Osteocyte (in vitro differentiated cells): Measurements from ENCODE around the gene INCA1. TPM values are rescaled to one million over a fixed set of nuclear protein-coding genes. Genes with fewer than 3 reads are reported as not detected.

Experiments
- DNase-seq: peaks from one replicate; pipeline ENCODE4 v3.0.0; 2021; ENCODE audit warnings: mixed read lengths; ENCODE audit not compliant: unreplicated experiment; ENCODE audit errors: extremely low spot score
- H3K27ac Mint-ChIP-seq: one replicate; pipeline ENCODE4 v1.8.0; 2021; ENCODE audit warnings: mild to moderate bottlenecking, mixed read lengths; ENCODE audit not compliant: unreplicated experiment
- H3K27me3 Mint-ChIP-seq: one replicate; pipeline ENCODE4 v1.8.0; 2021; ENCODE audit warnings: mixed read lengths; ENCODE audit not compliant: unreplicated experiment
- H3K36me3 Mint-ChIP-seq: one replicate; pipeline ENCODE4 v1.8.0; 2021; ENCODE audit warnings: mixed read lengths; ENCODE audit not compliant: unreplicated experiment
- H3K4me1 Mint-ChIP-seq: one replicate; pipeline ENCODE4 v1.8.0; 2021; ENCODE audit warnings: mixed read lengths; ENCODE audit not compliant: unreplicated experiment
- H3K4me3 Mint-ChIP-seq: one replicate; pipeline ENCODE4 v1.8.0; 2021; ENCODE audit warnings: mild to moderate bottlenecking, moderate library complexity, mixed read lengths; ENCODE audit not compliant: unreplicated experiment
- H3K9me3 Mint-ChIP-seq: one replicate; pipeline ENCODE4 v1.8.0; 2021; ENCODE audit warnings: mixed read lengths; ENCODE audit not compliant: unreplicated experiment
- CTCF ChIP-seq: fragments of 200-600 bp; sonication (generic); IDR thresholded peaks from 2 replicates; pipeline ENCODE4 v1.5.0; 2021; ENCODE audit warnings: antibody characterized with exemption, mild to moderate bottlenecking, moderate library complexity
- microRNA-seq: library from miRNA; unstranded; fragments of <30 nt; microRNA quantifications from one replicate; pipeline ENCODE4 v1.1.0, GENCODE V29; 2020; ENCODE audit not compliant: unreplicated experiment
- total RNA-seq: library from RNA; stranded (reverse); gene quantifications from 2 replicates; pipeline ENCODE4 v1.2.1, GENCODE V29; 2021

INCA1 gene
- total RNA-seq, 1 donor from 2014 or later = 1.8 TPM

DNA sequence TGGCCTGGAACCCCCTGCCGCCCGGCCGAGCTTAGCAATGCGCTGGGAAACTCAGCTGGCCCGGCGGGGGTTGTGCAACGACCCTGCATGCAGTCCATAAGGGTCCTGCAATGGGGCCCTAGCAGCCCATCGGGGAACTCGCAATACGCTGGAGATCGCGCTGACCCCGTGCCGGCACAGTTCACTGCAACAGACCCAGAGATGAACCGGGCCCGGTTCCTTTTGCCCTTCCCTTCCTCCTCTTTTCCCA is 57.9 kb downstream of the INCA1 start:
- Mint-ChIP-seq H3K9me3 (no peaks in the 10 kb centered on the region), H3K4me1 (peaks cover 38% of the 10 kb centered on the region), H3K27me3 (no peaks in the 10 kb centered on the region), H3K4me3 (peak overlapping the region; percentile 85), H3K27ac (peak overlapping the region; percentile 72), H3K36me3 (peaks cover 16% of the 10 kb centered on the region)
- DNase-seq = no peak
- TF ChIP-seq CTCF = no peak

DNA sequence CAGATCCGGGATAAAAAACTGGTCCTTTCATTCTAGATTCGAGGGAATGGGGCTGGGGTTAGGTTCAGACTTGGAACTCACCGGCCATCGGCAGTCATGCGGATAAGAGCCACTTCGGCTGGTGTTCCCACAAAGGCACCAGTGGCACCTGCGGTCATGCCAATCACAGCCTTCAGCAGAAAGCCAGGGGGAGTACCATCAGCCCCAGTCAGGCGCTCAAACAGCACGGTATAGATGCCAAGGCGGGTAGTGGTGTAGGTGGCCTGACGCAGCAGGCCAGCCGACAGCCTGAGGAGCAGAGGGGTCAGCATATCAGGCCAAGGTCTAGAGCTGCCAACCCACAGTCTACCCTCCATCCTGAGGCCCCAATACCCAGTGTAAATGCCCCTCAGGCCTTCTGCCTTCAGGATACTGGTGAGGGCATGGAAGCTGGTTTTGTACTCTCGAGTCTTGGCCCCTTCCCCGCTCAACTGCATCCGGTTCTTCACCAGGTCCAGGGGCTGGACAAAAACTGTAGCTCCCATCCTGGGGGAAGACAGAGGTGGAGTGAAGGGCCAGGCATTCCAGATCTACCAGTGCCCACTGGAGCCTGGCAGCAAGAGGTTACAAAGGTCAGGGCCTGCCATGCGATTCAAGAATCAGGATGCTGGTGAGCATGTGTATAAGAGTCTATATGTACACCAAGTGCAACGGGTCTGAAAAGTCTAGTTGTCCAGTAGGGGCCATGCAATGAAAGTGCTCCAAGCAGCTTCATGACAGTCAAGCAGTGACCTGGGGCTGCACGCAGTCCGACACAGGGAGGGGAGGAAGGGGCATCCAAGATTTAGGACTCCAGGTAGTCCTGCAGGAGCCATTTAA is 58.4 kb downstream of the INCA1 start:
- H3K9me3 Mint-ChIP-seq = no peaks in the 10 kb centered on the region
- peak overlapping the region; percentile 85 for H3K4me3 Mint-ChIP-seq
- peaks cover 41% of the 10 kb centered on the region for H3K4me1 Mint-ChIP-seq
- peaks cover 16% of the 10 kb centered on the region for H3K36me3 Mint-ChIP-seq
- peak overlapping the region; percentile 72 for H3K27ac Mint-ChIP-seq
- DNase-seq = no peak
- H3K27me3 Mint-ChIP-seq = no peaks in the 10 kb centered on the region
- TF ChIP-seq CTCF = no peak

Small RNAs within 50 kb of the gene (microRNA-seq; reads per million reads assigned to microRNA genes)
- gene MIR6864 = not detected
- gene MIR6865 = not detected

Other genes starting within 250 kb of the INCA1 start
- gene TM4SF5, start 225.6 kb downstream of the INCA1 start, total RNA-seq = not detected in 2 replicates
- gene VMO1, start 211.2 kb downstream of the INCA1 start, total RNA-seq = 1.9 and 2.4 TPM in 2 replicates
- not detected in 2 replicates for gene GLTPD2, start 208.6 kb downstream of the INCA1 start, total RNA-seq
- gene PSMB6, start 201.4 kb downstream of the INCA1 start, total RNA-seq = 119 TPM in 2 replicates
- 49.3 and 52.2 TPM in 2 replicates for gene PLD2, start 190.4 kb downstream of the INCA1 start, total RNA-seq
- gene MINK1, start 164.2 kb downstream of the INCA1 start, total RNA-seq = 93.2 and 93.3 TPM in 2 replicates
- 0.78 and 1.3 TPM in 2 replicates for gene C17orf107, start 98.0 kb downstream of the INCA1 start, total RNA-seq
- 0.27 TPM in 1 of 2 replicates, not detected in the other for gene CHRNE, start 94.4 kb downstream of the INCA1 start, total RNA-seq
- not detected in 2 replicates for gene GP1BA, start 65.2 kb downstream of the INCA1 start, total RNA-seq
- 59.6 and 60.6 TPM in 2 replicates for gene SLC25A11, start 57.5 kb downstream of the INCA1 start, total RNA-seq
- 105 and 115 TPM in 2 replicates for gene RNF167, start 57.3 kb downstream of the INCA1 start, total RNA-seq
- 509 and 514 TPM in 2 replicates for gene PFN1, start 49.0 kb downstream of the INCA1 start, total RNA-seq
- 9.4 and 9.5 TPM in 2 replicates for gene ENO3, start 46.4 kb downstream of the INCA1 start, total RNA-seq
- 90.8 and 92.9 TPM in 2 replicates for gene SPAG7, start 29.7 kb downstream of the INCA1 start, total RNA-seq
- gene CAMTA2, start 9.8 kb downstream of the INCA1 start, total RNA-seq = 69.4 and 83.5 TPM in 2 replicates
- 123 and 127 TPM in 2 replicates for gene KIF1C, start 428 bp upstream of the INCA1 start, total RNA-seq
- gene SLC52A1, start 37.9 kb upstream of the INCA1 start, total RNA-seq = not detected in 2 replicates
- gene ZFP3, start 80.9 kb upstream of the INCA1 start, total RNA-seq = 0.78 and 0.86 TPM in 2 replicates
- 7.9 and 8.5 TPM in 2 replicates for gene ZNF232, start 114.4 kb upstream of the INCA1 start, total RNA-seq
- 0.13 and 0.16 TPM in 2 replicates for gene USP6, start 118.5 kb upstream of the INCA1 start, total RNA-seq
- 9.2 and 10.4 TPM in 2 replicates for gene ZNF594, start 194.3 kb upstream of the INCA1 start, total RNA-seq
- gene SCIMP, start 237.3 kb upstream of the INCA1 start, total RNA-seq = not detected in 2 replicates